Fibroblast of lung (primary cell): ENCODE measurements around the gene LRIT2. TPM values are rescaled to one million over a fixed set of nuclear protein-coding genes. Genes with fewer than 3 reads are reported as not detected.
"Not testable (repeated sequence)": the region's sequence is repeated elsewhere in the genome, so short reads cannot be mapped to it uniquely, and the experiment has no call there.

Experiments used
- DNase-seq, 2 donors: peaks; one replicate each; pipeline versions ENCODE4 v3.0.0 to v3.0.0-alpha.2; 2010; ENCODE audit warnings: low read depth in 2 of 2
- H2AFZ ChIP-seq: 2 replicates; pipeline ENCODE4 v1.5.1; 2012; ENCODE audit warnings: low read length, control low read depth, inconsistent platforms
- H3K27ac ChIP-seq: 2 replicates; pipeline ENCODE4 v1.5.1; 2011; ENCODE audit warnings: low read length, control low read depth; ENCODE audit not compliant: insufficient read depth
- H3K27me3 ChIP-seq: 2 replicates; pipeline ENCODE4 v1.5.1; 2011; ENCODE audit warnings: mild to moderate bottlenecking, low read length; ENCODE audit not compliant: control insufficient read depth, insufficient read depth
- H3K36me3 ChIP-seq: 2 replicates; pipeline ENCODE4 v1.5.1; 2011; ENCODE audit warnings: low read length; ENCODE audit not compliant: control insufficient read depth, insufficient read depth
- H3K4me1 ChIP-seq: 2 replicates; pipeline ENCODE4 v1.5.1; 2011; ENCODE audit warnings: low read length; ENCODE audit not compliant: control insufficient read depth, insufficient read depth; ENCODE audit errors: extremely low read depth
- H3K4me2 ChIP-seq: 2 replicates; pipeline ENCODE4 v1.5.1; 2011; ENCODE audit warnings: low read length, control low read depth; ENCODE audit not compliant: insufficient read depth; ENCODE audit errors: extremely low read depth
- H3K4me3 ChIP-seq, 4 experiments: fragments of 200-600 bp in 1 of 4; sonication (generic) in 1 of 4; replicated peaks in 1 of 4; 2 replicates each; pipeline ENCODE4 v1.5.1; 2011 to 2016; ENCODE audit warnings: low read length in 4 of 4, low read depth in 3 of 4, mild to moderate bottlenecking in 3 of 4, control low read depth in 2 of 4, inconsistent platforms in 1 of 4, mixed read lengths in 1 of 4; ENCODE audit not compliant: insufficient read depth in 1 of 4; ENCODE audit errors: control extremely low read depth in 1 of 4
- H3K79me2 ChIP-seq: 2 replicates; pipeline ENCODE4 v1.5.1; 2012; ENCODE audit warnings: mild to moderate bottlenecking, low read length, inconsistent platforms; ENCODE audit not compliant: control insufficient read depth, insufficient read depth
- H3K9ac ChIP-seq: 2 replicates; pipeline ENCODE4 v1.5.1; 2011; ENCODE audit warnings: mild to moderate bottlenecking, low read length, control low read depth; ENCODE audit not compliant: insufficient read depth
- H3K9me3 ChIP-seq: 2 replicates; pipeline ENCODE4 v1.5.1; 2012; ENCODE audit warnings: low read depth, low read length; ENCODE audit not compliant: control insufficient read depth, insufficient read depth
- H4K20me1 ChIP-seq: 2 replicates; pipeline ENCODE4 v1.5.1; 2011; ENCODE audit warnings: low read length; ENCODE audit not compliant: control insufficient read depth, insufficient read depth; ENCODE audit errors: extremely low read depth
- EZH2 ChIP-seq: IDR thresholded peaks from 2 replicates; pipeline ENCODE4 v1.5.1; 2012; ENCODE audit warnings: low read length, control low read depth, mild to moderate bottlenecking; ENCODE audit errors: missing control alignments
- polyA plus RNA-seq, 2 donors: library from polyadenylated mRNA; depleted of rRNA in 1 of 2; stranded (reverse) in 1 of 2; unstranded in 1 of 2; fragments of >200 nt; gene quantifications; 2 replicates each; pipeline ENCODE4 v1.2.1, GENCODE V29; 2011 to 2012; ENCODE audit warnings: missing spikeins in 1 of 2
- total RNA-seq: library from RNA; depleted of rRNA; stranded (reverse); fragments of >200 nt; gene quantifications from 2 replicates; pipeline ENCODE4 v1.2.1, GENCODE V29; 2014
- TF ChIP-seq, protein P1 (sequence below), 2 donors: IDR thresholded peaks in 1 of 2; conservative IDR thresholded peaks in 1 of 2; 1 replicate in 1 of 2; 2 replicates in 1 of 2; pipeline ENCODE4 v1.5.1; 2011 to 2012; ENCODE audit warnings: low read length in 2 of 2, control low read depth in 1 of 2, inconsistent platforms in 1 of 2, low read depth in 1 of 2, mild to moderate bottlenecking in 1 of 2

Gene LRIT2
- total and polyA plus RNA-seq, 2 donors (not counting 1 experiment from before 2014, with no cell fraction given), result not detected

DNA sequence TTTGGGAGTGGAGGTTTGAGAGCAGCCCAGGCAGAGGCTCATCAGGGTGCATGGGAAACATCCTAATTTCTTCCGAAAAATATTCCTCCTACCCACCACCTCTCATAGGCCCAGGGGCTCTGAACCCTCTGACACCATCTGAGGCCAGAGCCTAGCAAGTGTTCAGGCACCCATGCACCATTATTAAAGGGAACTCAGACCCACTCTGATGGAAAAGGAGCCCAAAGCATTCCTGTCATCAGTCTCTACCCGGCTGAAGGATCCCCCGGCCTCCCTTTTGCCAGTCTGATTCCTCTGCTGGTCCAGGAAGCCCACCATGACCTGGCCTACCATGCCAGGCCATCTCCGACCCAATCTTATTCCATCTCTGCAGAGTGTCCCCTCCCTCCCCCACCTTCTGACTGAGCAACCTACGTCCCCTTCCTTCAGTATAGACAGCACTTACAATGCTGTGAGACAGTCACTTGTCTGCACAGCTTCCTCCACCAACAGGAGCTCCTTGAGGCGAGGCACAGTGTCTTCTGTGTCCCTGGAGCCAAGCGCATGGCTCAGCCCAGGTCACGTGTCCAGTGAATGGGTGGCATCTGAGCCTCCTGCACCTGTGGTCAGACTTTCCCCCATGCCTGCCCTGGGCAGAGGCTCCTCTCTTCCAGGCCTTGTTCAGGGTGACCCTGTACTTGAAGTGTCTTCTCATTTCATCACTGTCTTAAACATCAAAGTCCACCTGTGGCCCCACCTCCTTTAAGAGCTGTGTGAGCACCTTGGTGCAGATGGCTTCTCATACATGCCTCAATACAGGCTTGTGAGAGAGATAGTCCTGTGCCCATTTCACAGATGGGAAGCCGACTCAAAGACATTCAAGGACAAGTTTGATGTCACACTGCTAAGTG is 52.6 kb downstream of the LRIT2 start:
- H3K4me3 ChIP-seq, result no peak overlapping the region
- H3K27ac ChIP-seq, result no peak overlapping the region
- no peak overlapping the region for H2AFZ ChIP-seq
- H3K27me3 ChIP-seq, result no peaks in the 10 kb centered on the region
- TF ChIP-seq, protein P1, sequence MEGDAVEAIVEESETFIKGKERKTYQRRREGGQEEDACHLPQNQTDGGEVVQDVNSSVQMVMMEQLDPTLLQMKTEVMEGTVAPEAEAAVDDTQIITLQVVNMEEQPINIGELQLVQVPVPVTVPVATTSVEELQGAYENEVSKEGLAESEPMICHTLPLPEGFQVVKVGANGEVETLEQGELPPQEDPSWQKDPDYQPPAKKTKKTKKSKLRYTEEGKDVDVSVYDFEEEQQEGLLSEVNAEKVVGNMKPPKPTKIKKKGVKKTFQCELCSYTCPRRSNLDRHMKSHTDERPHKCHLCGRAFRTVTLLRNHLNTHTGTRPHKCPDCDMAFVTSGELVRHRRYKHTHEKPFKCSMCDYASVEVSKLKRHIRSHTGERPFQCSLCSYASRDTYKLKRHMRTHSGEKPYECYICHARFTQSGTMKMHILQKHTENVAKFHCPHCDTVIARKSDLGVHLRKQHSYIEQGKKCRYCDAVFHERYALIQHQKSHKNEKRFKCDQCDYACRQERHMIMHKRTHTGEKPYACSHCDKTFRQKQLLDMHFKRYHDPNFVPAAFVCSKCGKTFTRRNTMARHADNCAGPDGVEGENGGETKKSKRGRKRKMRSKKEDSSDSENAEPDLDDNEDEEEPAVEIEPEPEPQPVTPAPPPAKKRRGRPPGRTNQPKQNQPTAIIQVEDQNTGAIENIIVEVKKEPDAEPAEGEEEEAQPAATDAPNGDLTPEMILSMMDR (conservative IDR thresholded peaks at IDR 0.05 in 1 of 2, IDR thresholded peaks at IDR 0.05 in 1 of 2; ENCODE audit: low read depth in 1 of 2, low read length in 2 of 2), result no peak
- TF ChIP-seq EZH2, result no peak
- no peak for DNase-seq
- no peaks in the 10 kb centered on the region for H4K20me1 ChIP-seq
- no peaks in the 10 kb centered on the region for H3K4me1 ChIP-seq
- H3K9ac ChIP-seq, result no peak overlapping the region
- H3K9me3 ChIP-seq, result no peaks in the 10 kb centered on the region
- no peak overlapping the region for H3K4me2 ChIP-seq
- H3K36me3 ChIP-seq, result no peaks in the 10 kb centered on the region
- H3K79me2 ChIP-seq, result no peaks in the 10 kb centered on the region

DNA sequence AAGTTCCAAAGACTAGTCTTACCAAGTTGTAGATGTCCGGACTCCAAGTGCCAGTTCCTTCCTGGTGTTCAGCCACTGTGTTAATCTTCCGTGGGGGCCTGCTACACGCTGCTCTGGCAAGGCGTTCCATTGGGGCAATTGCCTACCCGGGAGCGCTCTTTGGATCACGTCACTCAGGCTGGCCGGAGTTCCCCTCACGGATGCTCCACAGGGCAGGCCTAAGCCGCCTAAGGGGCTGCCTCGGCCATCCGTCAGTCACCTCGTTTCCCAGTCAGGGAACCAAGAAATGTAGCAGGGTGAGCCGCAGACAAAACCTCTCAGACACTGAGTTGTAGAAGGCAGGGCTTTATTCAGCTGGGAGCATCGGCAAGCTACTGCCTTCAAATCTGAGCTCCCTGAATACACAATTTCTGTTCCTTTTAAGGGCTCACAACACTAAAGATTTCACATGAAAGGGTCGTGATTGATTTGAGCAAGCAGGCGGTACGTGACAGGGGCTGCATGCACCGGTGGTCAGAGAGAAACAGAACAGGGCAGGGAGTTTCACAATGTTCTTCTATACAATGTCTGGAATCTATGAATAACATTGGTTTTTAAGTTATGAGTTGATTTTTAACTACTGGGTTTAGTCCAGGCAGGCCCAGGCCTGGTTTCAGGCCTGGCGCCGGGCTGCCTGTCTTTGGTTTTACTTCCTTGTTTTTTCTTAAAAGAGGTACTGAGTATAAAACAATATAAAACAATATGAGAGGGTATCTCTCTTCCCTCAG is 53.5 kb downstream of the LRIT2 start:
- H3K9ac ChIP-seq, result not testable (repeated sequence)

DNA sequence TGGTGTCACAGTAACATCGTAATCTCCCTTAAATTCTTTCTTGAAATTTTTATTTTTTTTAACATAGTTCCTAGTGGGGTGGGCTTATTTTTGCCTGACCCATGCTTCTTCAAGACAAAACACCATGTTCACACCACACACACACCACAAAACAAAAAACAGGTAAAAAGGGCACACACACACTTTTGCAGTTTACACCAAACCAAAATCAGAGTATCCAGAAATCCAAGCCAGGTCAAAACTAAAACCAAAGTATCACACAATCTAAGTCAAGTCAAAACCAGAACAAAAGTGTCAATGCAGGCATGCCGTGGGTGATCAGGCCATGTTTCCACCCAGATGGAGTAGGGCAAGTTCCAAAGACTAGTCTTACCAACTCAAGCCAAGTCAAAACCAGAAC is 54.1 kb downstream of the LRIT2 start:
- not testable (repeated sequence) for H3K4me2 ChIP-seq, H3K4me3 ChIP-seq, H3K9ac ChIP-seq, H3K9me3 ChIP-seq, H2AFZ ChIP-seq, H3K27ac ChIP-seq, H3K27me3 ChIP-seq, H3K4me1 ChIP-seq, H3K36me3 ChIP-seq, H3K79me2 ChIP-seq, DNase-seq, H4K20me1 ChIP-seq

More for the DNA sequence above, 53.5 kb downstream of the LRIT2 start:
- not testable (repeated sequence) for H3K4me3 ChIP-seq, H3K4me2 ChIP-seq, H3K9me3 ChIP-seq, DNase-seq, H3K27ac ChIP-seq, H3K4me1 ChIP-seq, H3K79me2 ChIP-seq, H3K36me3 ChIP-seq, H4K20me1 ChIP-seq, H3K27me3 ChIP-seq, H2AFZ ChIP-seq

Other genes with a start within 250 kb of the LRIT2 start
- gene GHITM, start 86.0 kb downstream of the LRIT2 start, total RNA-seq, result 233 and 259 TPM in 2 replicates
- 167 and 181 TPM in 2 replicates for gene GHITM, start 86.0 kb downstream of the LRIT2 start, polyA plus RNA-seq
- gene GPR15LG, start 51.7 kb downstream of the LRIT2 start, total RNA-seq, result not detected in 2 replicates
- gene GPR15LG, start 51.7 kb downstream of the LRIT2 start, polyA plus RNA-seq, result not detected in 2 replicates
- gene CDHR1, start 31.0 kb downstream of the LRIT2 start, total RNA-seq, result not detected in 2 replicates
- gene CDHR1, start 31.0 kb downstream of the LRIT2 start, polyA plus RNA-seq, result 0.02 and 0.05 TPM in 2 replicates
- not detected in 2 replicates for gene LRIT1, start 16.0 kb upstream of the LRIT2 start, total RNA-seq
- not detected in 2 replicates for gene LRIT1, start 16.0 kb upstream of the LRIT2 start, polyA plus RNA-seq
- gene RGR, start 19.5 kb upstream of the LRIT2 start, total RNA-seq, result not detected in 2 replicates
- gene RGR, start 19.5 kb upstream of the LRIT2 start, polyA plus RNA-seq, result not detected in 2 replicates
- gene CCSER2, start 103.0 kb upstream of the LRIT2 start, total RNA-seq, result 23.6 and 28.2 TPM in 2 replicates
- 60.1 and 65.4 TPM in 2 replicates for gene CCSER2, start 103.0 kb upstream of the LRIT2 start, polyA plus RNA-seq